GM10248 (cell line): ENCODE measurements around the gene CFD.
"Not testable (repeated sequence)": the region's sequence is repeated elsewhere in the genome, so short reads cannot be mapped to it uniquely, and the experiment has no call there.

Source experiments
- CTCF ChIA-PET: fragments of 300-600 bp; sonication (Branson Sonifier 250); formaldehyde crosslinking; extraction: SDS; loops from one replicate; lab custom pipeline; 2021; ENCODE audit warnings: antibody characterized with exemption; lab: Yijun Ruan, JAX
- POLR2A ChIA-PET: fragments of 350-650 bp; sonication (Branson Sonifier 250); formaldehyde crosslinking; extraction: SDS; loops from one replicate; lab custom pipeline; 2020; ENCODE audit warnings: antibody characterized with exemption; lab: Yijun Ruan, JAX
- DNase-seq: peaks from one replicate; pipeline ENCODE4 v3.0.0; 2012; ENCODE audit errors: extremely low spot score
- TF ChIP-seq, protein P1 (sequence below): IDR thresholded peaks from 2 replicates; pipeline ENCODE4 v1.5.1; 2012; ENCODE audit warnings: mild to moderate bottlenecking, low read depth; ENCODE audit errors: extremely low read depth, missing control alignments, control extremely low read depth

The CFD gene

DNA sequence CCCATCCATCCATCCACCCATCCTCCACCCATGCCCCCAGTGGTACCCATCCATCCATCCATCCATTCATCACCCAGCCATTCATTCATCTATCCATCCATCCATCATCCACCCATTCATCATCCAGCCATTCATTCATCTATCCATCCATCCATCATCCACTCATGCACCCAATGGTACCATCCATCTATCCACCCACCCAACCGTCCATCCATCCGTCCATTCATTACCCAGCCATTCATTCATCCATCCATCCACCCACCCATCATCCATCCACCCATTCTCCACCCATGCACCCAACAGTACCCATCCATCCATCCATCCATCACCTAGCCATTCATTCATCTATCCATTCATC is 43.0 kb upstream of the CFD start:
- DNase-seq, result no peak
- TF ChIP-seq, protein P1, sequence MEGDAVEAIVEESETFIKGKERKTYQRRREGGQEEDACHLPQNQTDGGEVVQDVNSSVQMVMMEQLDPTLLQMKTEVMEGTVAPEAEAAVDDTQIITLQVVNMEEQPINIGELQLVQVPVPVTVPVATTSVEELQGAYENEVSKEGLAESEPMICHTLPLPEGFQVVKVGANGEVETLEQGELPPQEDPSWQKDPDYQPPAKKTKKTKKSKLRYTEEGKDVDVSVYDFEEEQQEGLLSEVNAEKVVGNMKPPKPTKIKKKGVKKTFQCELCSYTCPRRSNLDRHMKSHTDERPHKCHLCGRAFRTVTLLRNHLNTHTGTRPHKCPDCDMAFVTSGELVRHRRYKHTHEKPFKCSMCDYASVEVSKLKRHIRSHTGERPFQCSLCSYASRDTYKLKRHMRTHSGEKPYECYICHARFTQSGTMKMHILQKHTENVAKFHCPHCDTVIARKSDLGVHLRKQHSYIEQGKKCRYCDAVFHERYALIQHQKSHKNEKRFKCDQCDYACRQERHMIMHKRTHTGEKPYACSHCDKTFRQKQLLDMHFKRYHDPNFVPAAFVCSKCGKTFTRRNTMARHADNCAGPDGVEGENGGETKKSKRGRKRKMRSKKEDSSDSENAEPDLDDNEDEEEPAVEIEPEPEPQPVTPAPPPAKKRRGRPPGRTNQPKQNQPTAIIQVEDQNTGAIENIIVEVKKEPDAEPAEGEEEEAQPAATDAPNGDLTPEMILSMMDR, result no peak
- ChIA-PET CTCF (no interaction called here), POLR2A (no interaction called here)

- POLR2A ChIA-PET, result interaction anchor here (1.3 kb wide), 1 partner anchor 10 kb away, joined by 3 read pairs; no protein-coding TSS in a partner anchor
- CTCF ChIA-PET, DNase-seq: not testable (repeated sequence)
These were observed 39.3 kb upstream of the CFD start for GRCh38 chr19:820212-820611.

GRCh38 chr19:821231-821824 is 38.1 kb upstream of the CFD start:
- CTCF ChIA-PET, result no interaction called here
- POLR2A ChIA-PET, result interaction anchor here (0.6 kb wide), 1 partner anchor 121 kb away, joined by 3 read pairs; no protein-coding TSS in a partner anchor
- no peak for DNase-seq
- TF ChIP-seq, protein P1, result no peak

GRCh38 chr19:821825-822503 is 37.5 kb upstream of the CFD start, which contains the start of gene PLPPR3:
Gene PLPPR3, minus strand, starts transcription at chr19:821955. Its CDS starts 396 bp downstream, at chr19:821559.
- CTCF ChIA-PET, result no interaction called here
- POLR2A ChIA-PET, result no interaction called here
- no peak for DNase-seq
- TF ChIP-seq, protein P1, result no peak

- no peak for DNase-seq
- TF ChIP-seq, protein P1, result no peak
- ChIA-PET POLR2A (no interaction called here), CTCF (no interaction called here)
These were observed 35.8 kb upstream of the CFD start for GRCh38 chr19:823565-824121.

- TF ChIP-seq, protein P1, result no peak
- no peak for DNase-seq
- ChIA-PET CTCF (no interaction called here), POLR2A (no interaction called here)
These were observed 34.6 kb upstream of the CFD start for GRCh38 chr19:824885-825284.
